Measurements from ENCODE around the gene LARP7.
"Not testable (repeated sequence)": the region's sequence is repeated elsewhere in the genome, so short reads cannot be mapped to it uniquely, and the experiment has no call there.

Gene LARP7

DNA sequence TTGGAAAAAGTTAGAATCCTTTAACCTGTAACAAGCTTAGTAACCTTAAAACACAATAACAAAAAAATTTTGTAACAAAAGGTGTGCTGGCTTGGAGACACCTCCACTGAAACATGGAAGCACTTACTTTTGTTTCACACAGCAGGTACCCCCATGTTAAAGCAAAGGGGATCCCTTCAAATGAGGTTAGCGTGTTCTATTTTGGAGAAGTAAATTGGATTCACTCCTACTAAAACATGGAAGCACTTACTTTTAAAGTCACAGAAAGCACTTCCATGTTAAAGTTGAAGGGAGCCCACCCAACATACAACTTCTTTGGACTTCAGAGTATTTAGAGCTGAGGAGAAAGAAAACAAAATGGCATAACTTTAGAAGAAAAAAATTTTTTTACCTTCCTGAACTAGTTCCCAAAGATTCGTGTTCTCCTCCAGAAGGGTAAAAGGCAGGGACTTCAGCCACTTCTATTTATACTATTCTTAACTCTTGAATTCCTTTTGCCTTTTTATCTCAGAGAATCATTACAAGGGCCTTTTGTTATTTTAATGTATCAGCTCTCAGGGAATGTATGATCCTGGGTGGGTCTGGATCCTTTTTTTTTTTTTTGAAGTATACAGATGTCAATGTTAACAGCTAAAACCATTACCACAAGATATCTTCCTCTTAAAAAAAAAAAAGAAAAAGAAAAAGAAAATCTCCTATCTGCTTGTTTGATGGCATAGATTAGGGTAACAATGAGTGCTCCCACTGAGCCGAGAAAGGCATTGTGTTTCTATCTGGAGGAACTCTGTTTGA is 11.5 kb downstream of the LARP7 start:
- no peak overlapping the region for H3K4me3 Mint-ChIP-seq
- no peaks in the 10 kb centered on the region for H3K27me3 Mint-ChIP-seq (ENCODE audit: low read depth)
- H3K36me3 Mint-ChIP-seq (ENCODE audit: low read depth): peaks cover 33% of the 10 kb centered on the region
- H3K4me1 Mint-ChIP-seq: no peaks in the 10 kb centered on the region
- TF ChIP-seq, protein P1, sequence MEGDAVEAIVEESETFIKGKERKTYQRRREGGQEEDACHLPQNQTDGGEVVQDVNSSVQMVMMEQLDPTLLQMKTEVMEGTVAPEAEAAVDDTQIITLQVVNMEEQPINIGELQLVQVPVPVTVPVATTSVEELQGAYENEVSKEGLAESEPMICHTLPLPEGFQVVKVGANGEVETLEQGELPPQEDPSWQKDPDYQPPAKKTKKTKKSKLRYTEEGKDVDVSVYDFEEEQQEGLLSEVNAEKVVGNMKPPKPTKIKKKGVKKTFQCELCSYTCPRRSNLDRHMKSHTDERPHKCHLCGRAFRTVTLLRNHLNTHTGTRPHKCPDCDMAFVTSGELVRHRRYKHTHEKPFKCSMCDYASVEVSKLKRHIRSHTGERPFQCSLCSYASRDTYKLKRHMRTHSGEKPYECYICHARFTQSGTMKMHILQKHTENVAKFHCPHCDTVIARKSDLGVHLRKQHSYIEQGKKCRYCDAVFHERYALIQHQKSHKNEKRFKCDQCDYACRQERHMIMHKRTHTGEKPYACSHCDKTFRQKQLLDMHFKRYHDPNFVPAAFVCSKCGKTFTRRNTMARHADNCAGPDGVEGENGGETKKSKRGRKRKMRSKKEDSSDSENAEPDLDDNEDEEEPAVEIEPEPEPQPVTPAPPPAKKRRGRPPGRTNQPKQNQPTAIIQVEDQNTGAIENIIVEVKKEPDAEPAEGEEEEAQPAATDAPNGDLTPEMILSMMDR (IDR thresholded peaks at IDR 0.05; ENCODE audit: unreplicated experiment in 3 of 3): no peak
- H3K27ac Mint-ChIP-seq: no peak overlapping the region
- H3K9me3 Mint-ChIP-seq: no peaks in the 10 kb centered on the region

DNA sequence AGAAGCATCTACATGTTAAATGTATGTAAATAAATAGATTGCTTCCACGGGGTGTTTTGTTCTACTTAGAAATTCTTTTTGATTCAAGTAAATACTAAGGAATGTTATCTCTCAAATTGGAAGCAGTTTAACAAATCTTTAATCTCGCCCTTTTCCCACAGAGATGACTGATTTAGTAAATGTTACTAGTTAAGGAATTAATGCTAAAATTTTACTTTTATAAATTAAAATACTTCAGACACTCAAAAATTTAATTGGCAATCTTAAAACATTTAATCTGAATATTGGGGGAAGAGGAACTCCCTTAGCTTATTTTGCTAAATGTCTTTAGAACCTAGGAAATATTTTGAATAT is 12.1 kb downstream of the LARP7 start:
- Mint-ChIP-seq H3K4me3 (no peak overlapping the region), H3K27me3 (ENCODE audit: low read depth) (no peaks in the 10 kb centered on the region), H3K9me3 (no peaks in the 10 kb centered on the region), H3K4me1 (no peaks in the 10 kb centered on the region), H3K27ac (no peak overlapping the region), H3K36me3 (ENCODE audit: low read depth) (peaks cover 37% of the 10 kb centered on the region)
- TF ChIP-seq, protein P1 (IDR thresholded peaks at IDR 0.05; ENCODE audit: unreplicated experiment in 3 of 3): no peak

DNA sequence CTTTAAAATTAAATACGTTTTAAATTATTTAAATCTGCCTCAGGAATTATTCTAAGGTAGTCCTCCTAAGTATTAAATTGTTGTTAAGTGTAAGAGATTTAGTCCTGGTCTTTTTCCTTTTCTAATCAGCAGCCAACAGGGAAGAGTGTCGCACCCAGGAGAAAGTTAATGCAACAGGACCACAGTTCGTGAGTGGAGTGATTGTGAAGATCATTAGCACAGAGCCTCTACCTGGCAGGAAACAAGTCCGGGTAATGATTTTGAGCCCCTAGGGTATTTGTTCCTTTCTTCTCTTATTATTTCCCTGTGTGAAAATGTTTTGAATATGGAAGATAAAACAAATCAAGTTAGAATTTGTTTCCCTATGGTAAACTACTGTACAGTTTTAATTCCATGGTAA is 13.4 kb downstream of the LARP7 start:
- no peaks in the 10 kb centered on the region for H3K9me3 Mint-ChIP-seq
- no peaks in the 10 kb centered on the region for H3K4me1 Mint-ChIP-seq
- no peak overlapping the region for H3K4me3 Mint-ChIP-seq
- TF ChIP-seq, protein P1 (IDR thresholded peaks at IDR 0.05; ENCODE audit: unreplicated experiment in 3 of 3): no peak
- H3K27ac Mint-ChIP-seq: peak overlapping the region in 1 of 3 experiments; percentile 53
- H3K27me3 Mint-ChIP-seq (ENCODE audit: low read depth): no peaks in the 10 kb centered on the region
- peaks cover 39% of the 10 kb centered on the region for H3K36me3 Mint-ChIP-seq (ENCODE audit: low read depth)

DNA sequence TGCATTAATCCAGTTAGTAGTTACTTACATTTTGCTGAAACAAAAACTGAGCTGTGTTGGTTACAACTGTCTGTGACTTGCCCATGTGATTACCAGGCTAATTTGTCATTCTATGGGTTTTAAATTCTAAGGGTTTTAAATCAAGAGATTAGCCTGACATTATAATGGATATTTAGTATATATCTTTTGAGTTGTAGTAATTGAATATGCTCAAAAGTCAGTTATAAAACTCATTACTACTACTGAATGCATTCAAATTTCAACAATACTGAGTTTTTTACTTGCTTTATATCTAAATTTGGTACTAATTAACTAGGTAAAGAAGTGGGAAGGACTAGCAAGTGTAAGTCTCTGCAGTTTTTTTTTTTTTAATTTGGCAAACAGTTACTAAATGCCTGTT is 14.7 kb downstream of the LARP7 start:
- no peak overlapping the region for H3K4me3 Mint-ChIP-seq
- TF ChIP-seq, protein P1 (IDR thresholded peaks at IDR 0.05; ENCODE audit: unreplicated experiment in 3 of 3): no peak
- no peaks in the 10 kb centered on the region for H3K4me1 Mint-ChIP-seq
- H3K36me3 Mint-ChIP-seq (ENCODE audit: low read depth): peaks cover 36% of the 10 kb centered on the region
- no peaks in the 10 kb centered on the region for H3K9me3 Mint-ChIP-seq
- no peak overlapping the region for H3K27ac Mint-ChIP-seq
- no peaks in the 10 kb centered on the region for H3K27me3 Mint-ChIP-seq (ENCODE audit: low read depth)

DNA sequence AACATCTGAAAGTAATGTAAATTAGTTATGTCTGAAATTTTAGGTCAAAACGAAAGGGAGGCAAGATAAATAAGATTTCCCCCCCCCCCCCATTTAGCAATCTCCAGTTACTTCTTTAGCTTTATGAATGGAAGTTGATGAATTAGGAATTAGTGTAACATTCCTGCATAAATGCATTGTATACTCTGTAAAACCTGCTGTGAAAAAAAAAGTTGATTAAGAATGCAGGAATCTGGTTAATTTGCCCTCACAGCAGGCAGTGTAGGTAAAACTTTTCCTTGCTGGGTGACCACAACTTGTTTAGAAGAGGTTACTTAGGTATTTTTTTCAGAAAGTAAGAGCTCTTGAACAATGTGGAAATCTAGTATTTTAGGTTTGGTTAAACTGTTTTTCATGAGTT is 15.3 kb downstream of the LARP7 start:
- Mint-ChIP-seq H3K27ac (peak overlapping the region in 1 of 3 experiments; percentile 75), H3K36me3 (ENCODE audit: low read depth) (peaks cover 30% of the 10 kb centered on the region), H3K4me3 (no peak overlapping the region), H3K4me1 (no peaks in the 10 kb centered on the region), H3K9me3 (no peaks in the 10 kb centered on the region), H3K27me3 (ENCODE audit: low read depth) (no peaks in the 10 kb centered on the region)
- TF ChIP-seq, protein P1 (IDR thresholded peaks at IDR 0.05; ENCODE audit: unreplicated experiment in 3 of 3): no peak

DNA sequence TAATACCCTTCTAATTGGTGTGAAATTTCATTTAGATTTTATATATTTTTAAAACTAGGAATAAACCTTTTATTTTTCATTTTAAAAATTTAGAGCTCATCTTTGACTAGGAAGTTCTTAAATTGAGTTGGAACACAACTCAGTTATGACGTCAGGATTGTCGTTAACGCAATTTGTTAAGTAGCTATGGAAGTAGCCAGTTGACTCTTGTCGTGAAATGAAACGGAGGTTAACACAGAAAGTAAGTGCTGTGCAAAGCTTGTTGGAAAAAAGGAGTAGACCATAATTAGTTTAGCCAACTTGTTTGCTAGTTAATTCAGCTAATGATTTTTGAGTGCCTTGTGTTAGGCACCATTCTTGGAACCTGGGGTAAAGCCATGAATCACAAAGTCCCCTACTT is 18.3 kb downstream of the LARP7 start:
- Mint-ChIP-seq H3K27me3 (ENCODE audit: low read depth) (no peaks in the 10 kb centered on the region), H3K9me3 (no peaks in the 10 kb centered on the region), H3K4me1 (no peaks in the 10 kb centered on the region), H3K27ac (no peak overlapping the region), H3K4me3 (no peak overlapping the region), H3K36me3 (ENCODE audit: low read depth) (peaks cover 38% of the 10 kb centered on the region)
- TF ChIP-seq, protein P1 (IDR thresholded peaks at IDR 0.05; ENCODE audit: unreplicated experiment in 3 of 3): no peak

DNA sequence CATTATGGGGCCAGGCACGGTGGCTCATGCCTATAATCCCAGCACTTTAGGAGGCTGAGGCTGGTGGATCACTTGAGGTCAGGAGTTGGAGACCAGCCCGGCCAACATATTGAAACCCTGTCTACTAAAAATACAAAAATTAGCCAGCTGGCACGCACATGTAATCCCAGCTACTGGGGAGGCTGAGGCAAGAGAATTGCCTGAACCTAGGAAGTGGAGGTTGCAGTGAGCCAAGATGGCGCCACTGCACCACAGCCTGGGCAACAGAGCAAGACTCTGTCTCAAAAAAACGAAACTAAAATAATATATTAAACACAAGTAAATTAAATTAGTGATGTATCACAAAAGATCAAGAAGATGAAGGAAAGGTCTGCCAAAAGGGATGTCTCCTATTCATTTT is 19.2 kb downstream of the LARP7 start:
- H3K36me3 Mint-ChIP-seq (ENCODE audit: low read depth): peaks cover 36% of the 10 kb centered on the region
- H3K4me3 Mint-ChIP-seq; H3K27me3 Mint-ChIP-seq (ENCODE audit: low read depth); H3K27ac Mint-ChIP-seq; H3K9me3 Mint-ChIP-seq; H3K4me1 Mint-ChIP-seq: not testable (repeated sequence)

All from nephron (organoid).